Bronchial epithelial cell (primary cell): Measurements from ENCODE around the gene SLC36A2. TPM values are rescaled to one million over a fixed set of nuclear protein-coding genes. Genes with fewer than 3 reads are reported as not detected.

Experiments used
- DNase-seq: peaks from one replicate; pipeline ENCODE4 v3.0.0-alpha.2; 2010; ENCODE audit warnings: low read depth
- FAIRE-seq: peaks from 2 replicates; lab custom pipeline; 2011; peaks lifted over from hg19 to GRCh38; lab: Jason Lieb, UNC
- H3K27me3 ChIP-seq: 2 replicates; pipeline ENCODE4 v1.5.1; 2011; ENCODE audit warnings: low read length; ENCODE audit not compliant: control insufficient read depth, insufficient read depth
- H3K36me3 ChIP-seq: 2 replicates; pipeline ENCODE4 v1.5.1; 2011; ENCODE audit warnings: low read length; ENCODE audit not compliant: control insufficient read depth, insufficient read depth
- H3K4me3 ChIP-seq: 2 replicates; pipeline ENCODE4 v1.5.1; 2011; ENCODE audit warnings: mild to moderate bottlenecking, low read depth, low read length, control low read depth
- CTCF ChIP-seq: IDR thresholded peaks from 2 replicates; pipeline ENCODE4 v1.5.1; 2011; ENCODE audit warnings: mild to moderate bottlenecking, moderate library complexity, low read length, control low read depth, inconsistent platforms; ENCODE audit not compliant: insufficient read depth, severe bottlenecking
- total RNA-seq: library from RNA; depleted of rRNA; stranded (reverse); fragments of >200 nt; gene quantifications from 2 replicates; pipeline ENCODE4 v1.2.1, GENCODE V29; 2014

SLC36A2 gene
- total RNA-seq, 1 donor from 2014 or later, result not detected

GRCh38 chr5:151327585-151327984 is 19.8 kb downstream of the SLC36A2 start:
- H3K27me3 ChIP-seq, result peaks cover 2% of the 10 kb centered on the region
- DNase-seq (no peak), FAIRE-seq (no peak)
- H3K36me3 ChIP-seq, result no peaks in the 10 kb centered on the region
- TF ChIP-seq CTCF, result no peak
- H3K4me3 ChIP-seq, result no peak overlapping the region

- Histone ChIP-seq H3K36me3 (no peaks in the 10 kb centered on the region), H3K27me3 (peaks cover 2% of the 10 kb centered on the region), H3K4me3 (no peak overlapping the region)
- FAIRE-seq (no peak), DNase-seq (no peak)
- no peak for TF ChIP-seq CTCF
These were observed 21.1 kb downstream of the SLC36A2 start for GRCh38 chr5:151326266-151326665.

- FAIRE-seq, result no peak
- TF ChIP-seq CTCF, result no peak
- H3K4me3 ChIP-seq, result no peak overlapping the region
- H3K27me3 ChIP-seq, result no peaks in the 10 kb centered on the region
- no peaks in the 10 kb centered on the region for H3K36me3 ChIP-seq
- no peak for DNase-seq
These were observed 26.9 kb downstream of the SLC36A2 start for GRCh38 chr5:151320481-151320880.

DNA sequence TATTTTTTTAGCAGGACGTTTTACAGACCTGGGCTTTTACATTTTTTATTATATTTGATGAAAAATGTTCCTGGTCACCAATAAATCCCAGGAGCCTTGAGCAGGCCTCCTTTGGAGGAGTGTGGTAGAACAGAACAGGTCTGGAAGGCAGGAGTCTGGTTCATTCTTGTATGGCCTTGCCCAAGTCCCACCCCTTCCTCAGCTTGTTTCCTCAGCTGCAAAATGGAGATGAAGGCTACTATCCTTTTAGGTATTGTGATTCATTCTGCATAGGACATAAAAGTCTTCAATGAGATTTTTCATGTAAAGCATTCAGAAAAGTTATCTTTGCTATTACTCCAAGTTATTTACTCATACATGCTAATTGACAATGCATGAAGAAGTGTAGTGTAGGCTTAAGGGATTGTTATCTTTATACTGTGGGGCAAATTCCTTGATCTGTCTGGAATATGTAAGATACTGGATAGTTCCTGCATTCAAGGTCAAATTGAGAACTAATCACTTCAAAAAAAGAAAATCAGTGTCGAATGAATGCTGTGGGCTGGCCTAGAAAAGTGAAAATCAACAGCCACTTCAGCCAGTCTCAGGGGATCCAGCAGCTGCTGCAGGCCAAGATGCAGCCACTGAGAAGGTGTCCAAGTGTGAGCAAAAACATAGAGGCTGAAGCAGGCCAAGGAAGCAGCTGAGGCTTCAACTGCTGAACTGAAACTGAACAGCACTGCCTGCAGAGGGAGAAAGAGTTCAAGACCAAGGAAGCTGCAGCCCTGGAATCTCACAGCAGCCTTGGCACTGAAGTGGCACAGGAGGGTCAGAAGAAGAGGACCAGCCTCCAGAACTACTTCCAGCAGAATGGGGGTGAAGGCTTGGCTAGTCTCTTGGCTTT is 28.3 kb downstream of the SLC36A2 start:
- FAIRE-seq (no peak), DNase-seq (peak; percentile 18)
- H3K4me3 ChIP-seq, result no peak overlapping the region
- H3K36me3 ChIP-seq, result no peaks in the 10 kb centered on the region
- no peaks in the 10 kb centered on the region for H3K27me3 ChIP-seq
- TF ChIP-seq CTCF, result peak; percentile 27

GRCh38 chr5:151317871-151318270 is 29.5 kb downstream of the SLC36A2 start:
- no peaks in the 10 kb centered on the region for H3K27me3 ChIP-seq
- H3K4me3 ChIP-seq, result no peak overlapping the region
- no peak for TF ChIP-seq CTCF
- H3K36me3 ChIP-seq, result no peaks in the 10 kb centered on the region
- no peak for FAIRE-seq
- DNase-seq, result no peak
